Activated CD4-positive, alpha-beta T cell treated with anti-CD3 and anti-CD28 coated beads for 48 hours (primary cell): ENCODE measurements around the gene CSF3R.

Experiments used
- DNase-seq: peaks from one replicate; pipeline ENCODE4 v3.0.0-alpha.2; 2020

Gene CSF3R

GRCh38 chr1:36455386-36455785 lies 27.3 kb downstream of the CSF3R start:
- DNase-seq, result no peak

GRCh38 chr1:36453600-36454388 lies 28.9 kb downstream of the CSF3R start:
- no peak for DNase-seq

- DNase-seq, result no peak
Observed at GRCh38 chr1:36453051-36453450, 29.7 kb downstream of the CSF3R start.

- no peak for DNase-seq
Observed at GRCh38 chr1:36450919-36451305, 31.8 kb downstream of the CSF3R start.

GRCh38 chr1:36450270-36450918 lies 32.3 kb downstream of the CSF3R start, which contains the start of gene OSCP1:
OSCP1 (minus strand) TSS chr1:36450451; CDS start chr1:36450369, 82 bp downstream.
- peak; percentile 89 for DNase-seq

GRCh38 chr1:36448530-36449056 lies 34.1 kb downstream of the CSF3R start:
- no peak for DNase-seq

- no peak for DNase-seq
Observed at GRCh38 chr1:36447450-36447849, 35.3 kb downstream of the CSF3R start.

GRCh38 chr1:36446746-36447145 lies 36.0 kb downstream of the CSF3R start:
- DNase-seq, result no peak

- peak; percentile 35 for DNase-seq
Observed at GRCh38 chr1:36446271-36446670, 36.4 kb downstream of the CSF3R start.

GRCh38 chr1:36443297-36443696 lies 39.4 kb downstream of the CSF3R start:
- DNase-seq, result no peak

- DNase-seq, result no peak
Observed at GRCh38 chr1:36442337-36442736, 40.4 kb downstream of the CSF3R start.

GRCh38 chr1:36440646-36441045 lies 42.1 kb downstream of the CSF3R start:
- no peak for DNase-seq

- DNase-seq, result no peak
Observed at GRCh38 chr1:36440044-36440443, 42.7 kb downstream of the CSF3R start.

GRCh38 chr1:36438715-36439114 lies 44.0 kb downstream of the CSF3R start:
- DNase-seq, result no peak

- DNase-seq, result no peak
Observed at GRCh38 chr1:36436821-36437220, 45.9 kb downstream of the CSF3R start.

GRCh38 chr1:36433102-36433501 lies 49.6 kb downstream of the CSF3R start:
- no peak for DNase-seq

- no peak for DNase-seq
Observed at GRCh38 chr1:36432616-36433015, 50.1 kb downstream of the CSF3R start.

- peak; percentile 12 for DNase-seq
Observed at GRCh38 chr1:36425791-36426190, 56.9 kb downstream of the CSF3R start.

- DNase-seq, result no peak
Observed at GRCh38 chr1:36421649-36422048, 61.1 kb downstream of the CSF3R start.

GRCh38 chr1:36420836-36421317 lies 61.8 kb downstream of the CSF3R start:
- peak; percentile 96 for DNase-seq

GRCh38 chr1:36420409-36420808 lies 62.3 kb downstream of the CSF3R start:
- no peak for DNase-seq

GRCh38 chr1:36419569-36419968 lies 63.1 kb downstream of the CSF3R start:
- no peak for DNase-seq

GRCh38 chr1:36419140-36419539 lies 63.6 kb downstream of the CSF3R start:
- DNase-seq, result no peak

- DNase-seq, result no peak
Observed at GRCh38 chr1:36417931-36418330, 64.8 kb downstream of the CSF3R start.
